Ishikawa (cell line): Measurements from ENCODE around the gene ABCB4.

Experiments
- CEBPB ChIP-seq: IDR thresholded peaks from 2 replicates; pipeline ENCODE4 v1.6.1; 2012
- CREB1 ChIP-seq: IDR thresholded peaks from 2 replicates; pipeline ENCODE4 v1.6.1; 2012; ENCODE audit warnings: low read depth
- EGR1 ChIP-seq: IDR thresholded peaks from 2 replicates; pipeline ENCODE4 v1.6.1; 2012
- EP300 ChIP-seq: IDR thresholded peaks from 2 replicates; pipeline ENCODE4 v1.6.1; 2012; ENCODE audit warnings: borderline replicate concordance
- FOXM1 ChIP-seq: IDR thresholded peaks from 2 replicates; pipeline ENCODE4 v1.6.1; 2012; ENCODE audit warnings: low read depth, borderline replicate concordance
- MAX ChIP-seq: IDR thresholded peaks from 2 replicates; pipeline ENCODE4 v1.6.1; 2012
- NFIC ChIP-seq: IDR thresholded peaks from 2 replicates; pipeline ENCODE4 v1.6.1; 2012
- RAD21 ChIP-seq: IDR thresholded peaks from 2 replicates; pipeline ENCODE4 v1.6.1; 2012; ENCODE audit warnings: low read depth
- REST ChIP-seq: IDR thresholded peaks from 2 replicates; pipeline ENCODE4 v1.6.1; 2012; ENCODE audit warnings: low read depth, mild to moderate bottlenecking
- TAF1 ChIP-seq: IDR thresholded peaks from 2 replicates; pipeline ENCODE4 v1.6.1; 2012; ENCODE audit warnings: low read depth, mild to moderate bottlenecking
- TCF12 ChIP-seq: IDR thresholded peaks from 2 replicates; pipeline ENCODE4 v1.6.1; 2012; ENCODE audit warnings: low read depth
- TEAD4 ChIP-seq: IDR thresholded peaks from 2 replicates; pipeline ENCODE4 v1.6.1; 2012
- USF1 ChIP-seq: IDR thresholded peaks from 2 replicates; pipeline ENCODE4 v1.6.1; 2012
- YY1 ChIP-seq: IDR thresholded peaks from 2 replicates; pipeline ENCODE4 v1.6.1; 2012; ENCODE audit warnings: low read depth
- ZBTB7A ChIP-seq: IDR thresholded peaks from 2 replicates; pipeline ENCODE4 v1.6.1; 2012; ENCODE audit warnings: low read depth

The ABCB4 gene

GRCh38 chr7:87494454-87494853 lies 19.0 kb upstream of the ABCB4 start:
- TF ChIP-seq TAF1: no peak
- TF ChIP-seq CREB1: no peak
- no peak for TF ChIP-seq CEBPB
- TF ChIP-seq USF1: no peak
- TF ChIP-seq ZBTB7A: no peak
- TF ChIP-seq MAX: no peak
- no peak for TF ChIP-seq REST

- no peak for TF ChIP-seq EP300
- no peak for TF ChIP-seq TAF1
- no peak for TF ChIP-seq ZBTB7A
- no peak for TF ChIP-seq EGR1
- TF ChIP-seq NFIC: no peak
- TF ChIP-seq RAD21: no peak
- TF ChIP-seq FOXM1: no peak
- no peak for TF ChIP-seq TEAD4
- no peak for TF ChIP-seq CEBPB
- no peak for TF ChIP-seq MAX
- TF ChIP-seq CREB1: no peak
- no peak for TF ChIP-seq YY1
- no peak for TF ChIP-seq TCF12
- TF ChIP-seq REST: no peak
- TF ChIP-seq USF1: no peak
Observed at GRCh38 chr7:87483131-87483530, 7.7 kb upstream of the ABCB4 start.

- no peak for TF ChIP-seq CREB1
- no peak for TF ChIP-seq MAX
- no peak for TF ChIP-seq ZBTB7A
- no peak for TF ChIP-seq YY1
- TF ChIP-seq CEBPB: no peak
- TF ChIP-seq EP300: no peak
- no peak for TF ChIP-seq TEAD4
- TF ChIP-seq RAD21: no peak
- no peak for TF ChIP-seq REST
- TF ChIP-seq NFIC: no peak
Observed at GRCh38 chr7:87482115-87482514, 6.6 kb upstream of the ABCB4 start.

GRCh38 chr7:87480386-87480785 lies 4.9 kb upstream of the ABCB4 start:
- TF ChIP-seq MAX (no peak), EGR1 (no peak), CEBPB (no peak), REST (no peak), USF1 (no peak), TEAD4 (no peak), TAF1 (no peak), NFIC (no peak), YY1 (no peak), RAD21 (no peak), EP300 (no peak), FOXM1 (no peak), ZBTB7A (no peak)
